HG03175 (cell line): ENCODE data around the gene EIF6.
"Not testable (repeated sequence)": the region's sequence is repeated elsewhere in the genome, so short reads cannot be mapped to it uniquely, and the experiment has no call there.

Source experiments
- ATAC-seq: cut with Tn5 transposase; IDR thresholded peaks from one replicate; pipeline ENCODE4 v1.9.1; 2021; ENCODE audit warnings: mild to moderate bottlenecking, moderate library complexity; ENCODE audit not compliant: unreplicated experiment

EIF6 gene

DNA sequence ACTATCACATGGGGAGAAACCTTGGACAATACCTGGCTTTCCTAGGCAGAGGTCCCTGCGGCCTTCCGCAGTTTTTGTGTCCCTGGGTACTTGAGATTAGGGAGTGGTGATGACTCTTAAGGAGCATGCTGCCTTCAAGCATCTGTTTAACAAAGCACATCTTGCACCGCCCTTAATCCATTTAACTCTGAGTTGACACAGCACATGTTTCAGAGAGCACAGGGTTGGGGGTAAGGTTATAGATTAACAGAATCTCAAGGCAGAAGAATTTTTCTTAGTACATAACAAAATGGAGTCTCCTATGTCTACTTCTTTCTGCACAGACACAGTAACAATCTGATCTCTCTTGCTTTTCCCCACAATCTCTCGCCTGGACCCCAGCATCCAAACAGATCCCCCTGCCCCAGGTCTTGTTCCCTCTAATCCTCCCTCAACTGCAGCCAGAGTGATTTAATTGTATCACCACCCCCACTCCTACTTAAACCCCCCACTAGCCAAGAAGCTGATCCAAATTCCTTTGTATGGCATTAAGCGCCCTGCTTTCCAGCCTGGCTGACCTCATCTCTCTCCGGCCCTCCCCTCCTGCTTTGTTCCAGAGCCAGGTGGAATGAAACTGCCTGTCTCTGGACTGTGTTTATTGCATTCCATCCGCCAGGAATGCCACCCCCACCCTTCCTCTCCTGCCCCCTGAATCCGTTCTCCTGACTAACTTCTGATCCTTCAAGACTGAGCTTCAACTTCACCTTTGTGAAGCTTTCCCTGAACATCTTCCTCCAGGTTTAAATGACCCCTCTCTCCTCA lies 21.6 kb downstream of the EIF6 start:
- ATAC-seq, result not testable (repeated sequence)

- not testable (repeated sequence) for ATAC-seq
These were observed 22.3 kb downstream of the EIF6 start for GRCh38 chr20:35262321-35262720.

DNA sequence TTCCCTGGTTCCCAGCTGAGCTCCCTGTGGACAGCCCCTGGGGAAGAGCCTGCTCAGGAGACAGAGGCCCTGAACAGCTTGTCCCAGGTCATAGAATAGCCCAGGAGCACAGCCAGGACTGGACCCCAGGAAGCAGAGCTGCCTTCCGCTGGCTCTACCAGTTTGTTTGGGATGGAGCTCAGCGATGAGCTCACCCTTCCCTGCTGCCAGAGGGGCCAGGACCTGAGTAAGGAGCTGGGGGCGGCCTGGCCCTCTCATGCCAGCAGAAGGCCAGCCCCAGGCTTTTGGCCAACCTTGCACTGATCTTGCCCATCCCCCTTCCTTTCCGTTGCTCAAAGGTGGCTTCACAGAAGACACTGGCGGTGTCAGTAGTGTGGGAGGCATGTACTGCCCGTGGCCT lies 24.1 kb downstream of the EIF6 start:
- ATAC-seq, result no peak

DNA sequence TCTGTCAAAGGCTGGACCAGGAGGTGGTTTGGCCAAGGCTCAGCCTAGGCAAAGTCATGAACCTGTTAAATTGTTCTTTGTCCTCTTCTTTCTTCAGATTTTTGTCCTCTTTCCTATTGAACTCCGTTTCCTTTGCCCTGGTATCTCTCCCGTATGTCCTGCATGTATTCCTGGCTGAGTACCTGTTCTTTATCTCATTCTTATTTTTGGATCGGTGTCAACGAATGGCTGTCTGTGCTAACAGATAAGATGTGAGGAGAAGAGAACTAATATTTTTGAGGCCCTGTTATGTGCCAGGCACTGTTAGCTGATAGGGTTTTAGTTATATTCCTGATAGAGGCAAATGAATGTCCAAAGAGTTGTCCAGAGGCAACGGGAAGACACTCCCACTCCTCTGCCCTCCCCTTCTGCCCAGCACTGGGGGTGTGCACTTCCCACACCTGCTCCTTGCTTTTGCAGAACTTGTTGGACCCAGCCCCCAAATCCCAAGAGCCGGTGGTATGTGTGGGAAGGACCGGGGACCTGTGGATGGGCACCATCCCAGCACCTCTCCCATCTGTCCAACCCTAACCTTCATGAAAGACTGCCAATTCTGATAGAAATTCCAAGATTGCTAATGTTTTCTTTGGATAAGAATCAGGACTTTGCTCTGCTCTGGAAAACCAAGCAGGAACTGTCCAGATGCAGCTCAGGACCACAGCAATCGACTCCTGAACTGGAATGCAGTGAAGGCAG lies 27.2 kb downstream of the EIF6 start:
- ATAC-seq, result no peak

DNA sequence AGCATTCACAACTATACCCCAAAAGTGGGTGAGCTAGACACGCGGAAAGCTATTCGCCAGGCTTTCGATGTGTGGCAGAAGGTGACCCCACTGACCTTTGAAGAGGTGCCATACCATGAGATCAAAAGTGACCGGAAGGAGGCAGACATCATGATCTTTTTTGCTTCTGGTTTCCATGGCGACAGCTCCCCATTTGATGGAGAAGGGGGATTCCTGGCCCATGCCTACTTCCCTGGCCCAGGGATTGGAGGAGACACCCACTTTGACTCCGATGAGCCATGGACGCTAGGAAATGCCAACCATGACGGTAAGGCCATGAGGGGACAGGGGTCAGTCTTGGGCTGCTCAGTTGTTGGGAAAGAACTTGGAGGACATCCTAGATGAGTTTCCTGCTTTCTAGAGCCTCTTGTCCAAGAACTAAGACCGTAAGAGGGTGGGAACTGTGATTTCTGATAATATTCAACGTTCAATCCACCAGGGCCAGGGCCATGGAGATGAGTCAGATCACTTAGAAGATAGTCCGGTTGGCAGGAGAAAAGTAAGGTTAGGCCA lies 30.0 kb downstream of the EIF6 start:
- no peak for ATAC-seq

DNA sequence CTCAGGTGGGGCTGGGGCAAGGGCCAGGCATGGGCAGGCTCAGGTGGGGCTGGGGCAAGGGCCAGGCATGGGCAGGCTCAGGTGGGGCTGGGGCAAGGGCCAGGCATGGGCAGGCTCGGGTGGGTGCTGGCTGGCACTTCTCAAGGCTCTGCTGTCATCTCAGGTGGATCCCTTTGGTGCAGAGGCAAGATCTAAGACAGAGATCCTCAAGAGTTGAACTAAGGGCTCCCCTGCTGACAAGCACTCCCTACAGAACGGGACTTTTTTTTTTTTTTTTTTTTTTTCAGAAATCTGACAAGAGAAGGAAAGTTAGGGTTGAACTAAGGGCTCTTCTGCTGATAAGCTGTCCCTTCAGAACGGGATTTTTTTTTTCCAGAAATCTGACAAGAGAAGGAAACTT lies 31.6 kb downstream of the EIF6 start:
- no peak for ATAC-seq

DNA sequence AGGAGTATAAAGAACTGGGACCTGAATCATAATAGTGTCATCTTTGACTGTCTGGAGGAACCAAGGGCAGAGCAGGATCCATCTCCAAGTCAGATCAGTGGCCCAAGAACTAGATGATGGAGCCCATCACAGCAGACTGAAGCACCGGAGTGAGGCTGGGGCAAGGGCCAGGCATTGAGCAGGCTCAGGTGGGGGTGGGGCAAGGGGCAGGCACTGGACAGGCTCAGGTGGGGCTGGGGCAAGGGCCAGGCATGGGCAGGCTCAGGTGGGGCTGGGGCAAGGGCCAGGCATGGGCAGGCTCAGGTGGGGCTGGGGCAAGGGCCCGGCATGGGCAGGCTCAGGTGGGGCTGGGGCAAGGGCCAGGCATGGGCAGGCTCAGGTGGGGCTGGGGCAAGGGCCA lies 32.0 kb downstream of the EIF6 start:
- ATAC-seq, result peak; percentile 15

DNA sequence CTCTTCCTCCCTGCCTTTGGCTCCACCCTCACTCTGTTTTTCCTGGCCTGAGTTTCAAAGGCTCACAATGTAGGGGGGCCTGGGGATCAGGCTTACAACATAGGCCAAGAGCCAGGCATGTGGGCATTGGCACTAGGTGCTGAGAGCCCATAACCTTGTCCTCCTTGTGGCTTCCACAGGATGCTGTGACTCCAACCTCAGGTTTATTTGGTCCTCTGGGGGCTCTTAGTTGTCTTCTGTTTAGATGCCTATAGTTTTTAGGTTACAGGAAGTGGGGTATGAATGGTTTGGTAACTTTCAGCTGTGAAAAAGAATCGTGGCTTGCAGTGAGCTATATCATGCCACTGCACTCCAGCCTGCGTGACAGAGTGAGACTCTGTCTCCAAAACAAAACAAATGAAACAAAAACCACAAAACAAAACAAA lies 32.5 kb downstream of the EIF6 start:
- peak; percentile 83 for ATAC-seq

DNA sequence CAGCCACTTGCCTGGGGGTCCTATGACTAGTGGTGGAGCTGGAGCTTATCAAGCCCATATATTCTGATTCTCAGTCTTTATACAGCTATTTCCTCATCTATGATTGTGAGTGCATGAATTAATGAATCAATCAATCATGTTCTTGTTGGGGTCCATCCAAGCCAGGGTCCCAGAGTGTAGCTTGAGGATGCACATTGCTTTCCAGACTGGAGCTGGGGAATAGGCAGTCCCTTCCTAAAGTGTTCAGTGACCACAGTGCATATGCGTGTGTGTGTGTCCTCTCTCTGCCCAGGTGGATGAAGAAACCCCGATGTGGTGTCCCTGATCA lies 33.0 kb downstream of the EIF6 start:
- ATAC-seq, result no peak

GRCh38 chr20:35248641-35249475 lies 35.7 kb downstream of the EIF6 start:
- no peak for ATAC-seq

DNA sequence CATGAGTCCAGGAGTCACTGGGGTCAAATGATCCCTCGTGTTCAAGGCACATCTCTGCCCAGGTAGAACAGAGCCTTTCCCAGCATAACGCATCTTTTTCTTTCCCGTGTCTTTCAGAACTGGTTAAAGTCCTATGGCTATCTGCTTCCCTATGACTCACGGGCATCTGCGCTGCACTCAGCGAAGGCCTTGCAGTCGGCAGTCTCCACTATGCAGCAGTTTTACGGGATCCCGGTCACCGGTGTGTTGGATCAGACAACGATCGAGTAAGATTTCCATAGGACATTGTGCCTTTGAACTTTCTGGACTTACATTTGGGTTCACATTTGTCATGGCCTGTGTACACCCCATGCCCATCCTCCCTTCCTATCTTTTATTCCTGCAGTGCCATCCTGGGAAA lies 37.8 kb downstream of the EIF6 start:
- no peak for ATAC-seq

GRCh38 chr20:35243986-35244385 lies 40.6 kb downstream of the EIF6 start:
- ATAC-seq, result no peak

DNA sequence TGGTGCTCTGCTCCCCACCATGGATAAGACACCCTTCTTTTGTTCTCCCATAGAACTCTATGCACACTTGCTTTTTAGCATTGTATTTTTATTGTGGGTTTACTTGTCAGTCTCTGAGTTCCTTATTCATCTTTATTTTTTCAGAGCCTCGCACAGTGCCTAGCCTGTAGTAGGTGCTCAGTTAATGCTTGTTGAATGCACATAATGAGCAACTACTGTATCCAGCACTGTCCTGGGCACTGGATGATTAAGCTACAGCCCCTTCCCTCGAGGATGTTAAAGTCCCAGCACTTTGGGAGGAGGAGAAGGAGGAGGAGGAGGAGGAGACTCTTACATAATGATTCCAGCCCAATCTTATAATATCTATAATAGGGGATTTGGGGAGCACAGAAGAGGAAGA lies 41.3 kb downstream of the EIF6 start:
- ATAC-seq, result no peak

- ATAC-seq, result no peak
These were observed 43.7 kb downstream of the EIF6 start for GRCh38 chr20:35240811-35241293.

- ATAC-seq, result no peak
These were observed 44.3 kb downstream of the EIF6 start for GRCh38 chr20:35240083-35240810.

DNA sequence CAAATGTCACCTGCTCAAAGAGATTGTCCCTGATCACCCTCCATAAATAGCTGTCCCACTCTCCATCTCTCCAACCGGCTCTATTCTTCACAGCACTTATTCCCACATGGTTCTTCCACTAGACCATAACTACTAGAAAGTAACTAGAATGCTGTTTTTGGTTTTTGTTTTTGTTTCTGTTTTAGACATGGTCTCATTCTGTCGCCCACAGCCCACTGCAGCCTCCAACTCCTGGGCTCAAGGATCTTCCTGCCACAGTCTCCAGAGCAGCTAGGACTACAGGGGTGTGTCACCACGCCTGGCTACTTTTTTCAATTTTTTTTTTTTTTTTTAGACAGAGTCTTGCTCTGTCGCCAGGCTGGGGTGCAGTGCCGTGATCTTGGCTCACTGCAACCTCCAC lies 45.8 kb downstream of the EIF6 start:
- no peak for ATAC-seq

DNA sequence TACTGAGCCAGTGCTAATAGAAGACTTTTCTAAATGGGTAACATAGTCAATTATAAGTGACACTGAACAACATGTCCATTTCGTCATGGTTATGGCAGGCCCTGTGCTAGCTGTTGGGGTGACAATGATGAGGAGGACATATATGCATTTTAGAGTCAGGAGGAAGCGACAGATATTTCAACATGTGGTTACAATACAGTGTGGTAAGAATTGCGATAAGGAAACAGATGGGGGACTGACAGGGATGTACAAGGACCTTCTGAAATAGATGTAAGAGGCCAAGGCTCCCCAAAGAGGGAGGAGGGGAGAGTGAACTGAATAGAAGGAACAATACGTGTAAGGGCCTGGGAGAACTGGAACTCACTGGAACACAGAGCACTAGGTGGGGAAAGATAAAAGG lies 46.4 kb downstream of the EIF6 start:
- no peak for ATAC-seq

GRCh38 chr20:35237486-35237885 lies 47.1 kb downstream of the EIF6 start:
- no peak for ATAC-seq

DNA sequence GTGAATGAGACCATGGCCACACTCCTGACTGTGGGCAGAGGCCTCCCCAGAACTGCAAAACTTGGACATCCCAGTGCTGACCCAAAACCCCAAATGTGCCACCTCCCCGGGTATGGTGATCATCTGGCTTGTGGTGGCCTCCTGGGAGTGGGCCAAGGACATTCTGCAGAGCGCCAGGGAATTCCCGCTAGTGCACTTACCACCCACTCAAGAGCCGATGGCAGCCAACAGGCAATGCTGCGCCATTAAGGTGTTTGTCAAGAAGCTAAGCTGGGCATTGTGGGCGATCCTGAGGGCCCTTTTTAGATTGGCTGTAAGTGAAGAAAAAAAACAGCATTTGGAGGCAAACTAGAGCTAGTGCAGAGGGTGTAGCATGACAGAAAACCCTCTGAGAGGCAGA lies 48.7 kb downstream of the EIF6 start:
- ATAC-seq, result no peak

DNA sequence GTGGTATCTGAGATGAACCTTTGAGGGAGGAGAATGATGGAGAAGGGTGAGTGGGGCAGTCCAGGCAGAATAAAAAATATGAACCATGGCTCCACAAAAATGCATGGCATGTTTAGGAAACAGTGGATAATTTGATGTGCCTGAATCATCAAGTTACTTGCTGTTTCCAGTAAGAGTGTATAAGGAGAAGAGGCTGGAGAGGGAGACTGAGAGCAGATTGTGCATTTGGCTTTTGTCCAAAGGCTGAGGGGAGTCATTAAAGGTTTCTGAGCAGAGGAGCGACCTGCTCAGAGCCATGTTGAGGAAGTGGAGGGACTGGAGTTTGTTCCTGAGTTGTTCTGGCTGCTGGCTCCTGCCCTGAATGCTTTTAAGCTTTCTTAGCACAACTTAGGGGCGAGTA lies 52.0 kb downstream of the EIF6 start:
- ATAC-seq, result no peak
